Measurements from ENCODE around the gene TRIM66.
A peak's percentile ranks its signal among the peaks of the same experiment; 100 is the strongest.

The TRIM66 gene

DNA sequence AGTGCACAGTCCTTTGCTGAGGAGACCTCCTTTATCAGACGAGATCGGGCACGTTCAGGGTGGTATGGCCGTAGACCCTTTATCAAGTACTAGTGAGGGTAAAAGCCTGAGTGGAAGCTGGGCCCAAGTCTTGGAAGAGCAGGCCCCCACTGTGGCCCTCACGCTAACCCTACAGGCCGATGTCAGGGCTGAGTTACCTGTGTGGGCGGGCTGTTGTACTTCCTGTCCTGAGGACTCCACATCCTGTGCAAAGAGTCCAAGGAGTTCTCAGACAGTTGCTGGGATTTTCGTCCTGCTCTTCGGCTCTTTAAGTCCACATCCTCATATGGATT is 35.0 kb upstream of the TRIM66 start:
- TF ChIP-seq Cebpa-rat (IDR thresholded peaks at IDR 0.05) = no peak
- peak overlapping the region in 1 of 11 experiments; percentile 32; a peak in 1 of 22 replicates for H3K27ac ChIP-seq
- H3K4me1 ChIP-seq = peaks cover 31 to 61% (median 45%) of the 10 kb centered on the region in 10 experiments
- no peaks in the 10 kb centered on the region for H3K36me3 ChIP-seq
- H3K4me2 ChIP-seq = peak overlapping the region in 10 of 11 experiments; percentile 17 to 84 (median 54); a peak in 19 of 22 replicates
- peaks cover 0 to 6% (median 0%) of the 10 kb centered on the region in 11 experiments; a peak in 1 of 22 replicates for H3K27me3 ChIP-seq
- no peak overlapping the region for H3K4me3 ChIP-seq
- peak overlapping the region in 1 of 11 experiments; percentile 25; a peak in 1 of 22 replicates for H3K9ac ChIP-seq
- no peaks in the 10 kb centered on the region for H3K9me3 ChIP-seq (replicated peaks in 1 of 11)
- H4K20me1 ChIP-seq = no peaks in the 10 kb centered on the region

GRCh38 chr11:8715501-8715900 is 33.0 kb upstream of the TRIM66 start:
- Histone ChIP-seq H3K4me1 (peaks cover 24 to 58% (median 41%) of the 10 kb centered on the region in 10 experiments), H3K27me3 (0 out of 22 replicates have a peak, but pooled peaks cover 0 to 6% (median 0%) of the 10 kb centered on the region in 11 experiments), H3K4me3 (no peak overlapping the region; a peak in 1 of 20 replicates), H4K20me1 (no peaks in the 10 kb centered on the region), H3K4me2 (peak overlapping the region; percentile 39 to 82 (median 70)), H3K9me3 (replicated peaks in 1 of 11) (no peaks in the 10 kb centered on the region), H3K36me3 (no peaks in the 10 kb centered on the region), H3K27ac (no peak overlapping the region), H3K9ac (no peak overlapping the region)
- no peak for TF ChIP-seq Cebpa-rat (IDR thresholded peaks at IDR 0.05)

GRCh38 chr11:8714622-8715225 is 32.3 kb upstream of the TRIM66 start:
- Histone ChIP-seq H3K36me3 (no peaks in the 10 kb centered on the region), H3K4me2 (peak overlapping the region; percentile 39 to 82 (median 70))

GRCh38 chr11:8713760-8714454 is 31.4 kb upstream of the TRIM66 start:
- H3K9ac ChIP-seq = no peak overlapping the region
- H3K27ac ChIP-seq = no peak overlapping the region
- peaks cover 30 to 48% (median 39%) of the 10 kb centered on the region in 10 experiments for H3K4me1 ChIP-seq
- no peak for TF ChIP-seq Cebpa-rat (IDR thresholded peaks at IDR 0.05)
- H3K36me3 ChIP-seq = no peaks in the 10 kb centered on the region
- no peaks in the 10 kb centered on the region for H3K9me3 ChIP-seq (replicated peaks in 1 of 11)
- H3K27me3 ChIP-seq = no peaks in the 10 kb centered on the region; a peak in 1 of 22 replicates
- H3K4me3 ChIP-seq = no peak overlapping the region
- H4K20me1 ChIP-seq = no peaks in the 10 kb centered on the region
- peak overlapping the region in 8 of 11 experiments; percentile 67 to 82 (median 74); a peak in 14 of 22 replicates for H3K4me2 ChIP-seq

More at GRCh38 chr11:8714622-8715225, 32.3 kb upstream of the TRIM66 start:
- no peak overlapping the region for H3K9ac ChIP-seq
- H3K4me1 ChIP-seq = peaks cover 24 to 56% (median 41%) of the 10 kb centered on the region in 10 experiments
- no peak overlapping the region for H3K27ac ChIP-seq
- H4K20me1 ChIP-seq = no peaks in the 10 kb centered on the region
- H3K9me3 ChIP-seq (replicated peaks in 1 of 11) = no peaks in the 10 kb centered on the region
- no peaks in the 10 kb centered on the region; a peak in 1 of 22 replicates for H3K27me3 ChIP-seq
- TF ChIP-seq Cebpa-rat (IDR thresholded peaks at IDR 0.05) = no peak
- no peak overlapping the region for H3K4me3 ChIP-seq

DNA sequence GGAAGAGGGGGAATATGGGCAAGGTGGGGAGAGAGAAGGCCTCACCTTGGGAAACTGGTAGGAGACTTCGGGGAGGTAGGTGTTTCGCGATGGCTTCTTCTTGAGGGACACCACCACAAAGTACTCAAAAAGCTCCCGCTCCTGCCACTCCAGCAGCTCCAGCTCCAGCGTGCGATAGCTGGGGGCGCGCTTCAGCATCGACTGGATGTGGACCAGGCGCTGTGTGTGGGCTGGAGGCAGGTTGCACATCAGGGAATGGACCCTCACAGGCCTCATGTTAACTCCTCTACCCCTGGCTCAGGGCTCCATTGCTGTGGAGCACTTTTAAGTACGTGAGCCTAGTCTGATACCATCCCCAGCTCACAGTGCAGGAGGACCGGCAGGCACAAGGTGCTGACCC is 30.0 kb upstream of the TRIM66 start:
- no peaks in the 10 kb centered on the region for H3K9me3 ChIP-seq (replicated peaks in 1 of 11)
- no peaks in the 10 kb centered on the region; a peak in 1 of 22 replicates for H3K27me3 ChIP-seq
- H3K4me2 ChIP-seq = no peak overlapping the region
- no peak for TF ChIP-seq Cebpa-rat (IDR thresholded peaks at IDR 0.05)
- no peak overlapping the region for H3K27ac ChIP-seq
- H3K4me1 ChIP-seq = peaks cover 30 to 42% (median 34%) of the 10 kb centered on the region in 10 experiments
- no peak overlapping the region for H3K9ac ChIP-seq
- no peaks in the 10 kb centered on the region for H4K20me1 ChIP-seq
- H3K4me3 ChIP-seq = no peak overlapping the region
- H3K36me3 ChIP-seq = no peaks in the 10 kb centered on the region

- H3K9me3 ChIP-seq (replicated peaks in 1 of 11) = no peaks in the 10 kb centered on the region
- no peak overlapping the region for H3K27ac ChIP-seq
- H3K4me1 ChIP-seq = peaks cover 25 to 41% (median 31%) of the 10 kb centered on the region in 10 experiments
- H3K36me3 ChIP-seq = no peaks in the 10 kb centered on the region
- no peak overlapping the region for H3K9ac ChIP-seq
- no peaks in the 10 kb centered on the region for H4K20me1 ChIP-seq
- H3K4me3 ChIP-seq = no peak overlapping the region
- H3K27me3 ChIP-seq = no peaks in the 10 kb centered on the region; a peak in 1 of 22 replicates
- H3K4me2 ChIP-seq = no peak overlapping the region
- 0 out of 22 replicates have a peak, but pooled peaks of 1 of the 11 experiments have one; percentile 24 for TF ChIP-seq Cebpa-rat (IDR thresholded peaks at IDR 0.05)
Measured at GRCh38 chr11:8711895-8712442, 29.5 kb upstream of the TRIM66 start.

DNA sequence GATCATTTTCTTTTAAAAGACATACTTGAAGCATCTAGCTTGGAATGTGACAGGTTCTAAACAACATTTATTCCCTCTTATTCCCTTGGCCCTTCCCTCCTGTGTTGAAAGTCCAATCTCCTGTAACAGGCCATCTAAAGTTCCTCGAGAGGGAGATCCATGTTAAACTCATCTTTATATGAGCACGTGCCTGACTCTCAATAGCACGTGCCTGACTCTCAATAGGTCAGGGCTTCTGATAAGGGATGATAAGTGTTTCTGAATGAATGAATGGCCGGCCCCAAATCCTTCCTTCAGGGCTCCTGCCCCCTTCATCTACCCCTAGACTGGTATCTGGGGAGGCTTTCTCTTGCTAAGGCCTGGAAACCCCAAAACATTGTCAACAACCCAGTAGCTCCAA is 27.3 kb upstream of the TRIM66 start:
- Histone ChIP-seq H3K36me3 (no peaks in the 10 kb centered on the region), H3K27ac (no peak overlapping the region), H3K4me3 (no peak overlapping the region), H4K20me1 (no peaks in the 10 kb centered on the region), H3K4me1 (peaks cover 14 to 27% (median 20%) of the 10 kb centered on the region in 10 experiments), H3K9ac (no peak overlapping the region), H3K27me3 (no peaks in the 10 kb centered on the region; a peak in 1 of 22 replicates), H3K9me3 (replicated peaks in 1 of 11) (no peaks in the 10 kb centered on the region), H3K4me2 (no peak overlapping the region; a peak in 2 of 22 replicates)
- no peak for TF ChIP-seq Cebpa-rat (IDR thresholded peaks at IDR 0.05)

DNA sequence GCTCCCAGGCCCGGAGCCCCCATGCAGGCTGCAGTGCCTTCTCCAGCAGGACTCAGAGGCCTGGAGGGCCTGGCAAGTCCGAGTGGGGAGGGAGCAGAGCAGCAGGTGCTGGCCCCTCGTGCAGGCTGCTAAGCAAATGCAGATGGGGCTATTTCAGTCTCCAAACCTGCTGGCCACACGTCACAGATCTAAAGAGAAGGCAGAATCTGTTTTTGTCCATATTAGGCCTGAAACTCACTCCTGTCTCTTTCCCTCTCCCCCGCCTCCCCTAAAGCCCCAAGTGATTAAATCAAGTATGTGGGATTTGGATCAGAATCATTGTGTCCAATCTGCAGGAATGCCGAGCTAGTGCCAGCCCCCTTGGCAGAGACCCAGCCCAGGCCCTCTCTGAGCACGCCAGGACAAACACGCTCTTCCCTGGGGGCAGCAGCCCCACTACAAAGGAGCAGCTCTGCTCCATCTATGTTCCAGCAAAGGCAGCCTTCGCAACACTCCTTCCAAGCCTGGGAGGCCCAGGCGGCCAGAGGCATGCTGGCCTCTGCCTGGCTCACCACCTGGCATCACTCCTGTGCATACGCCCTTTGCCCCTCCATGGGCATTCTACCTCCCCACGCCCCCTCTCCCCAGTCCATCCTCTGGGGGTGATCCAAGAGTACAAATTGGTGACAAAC is 26.7 kb upstream of the TRIM66 start:
- no peak overlapping the region for H3K9ac ChIP-seq
- no peaks in the 10 kb centered on the region; a peak in 1 of 22 replicates for H3K27me3 ChIP-seq
- no peak overlapping the region for H3K27ac ChIP-seq
- peak overlapping the region in 4 of 11 experiments; percentile 2 to 38 (median 30); a peak in 7 of 22 replicates for H3K4me2 ChIP-seq
- H3K36me3 ChIP-seq = no peaks in the 10 kb centered on the region
- no peaks in the 10 kb centered on the region for H4K20me1 ChIP-seq
- H3K4me1 ChIP-seq = peaks cover 12 to 21% (median 18%) of the 10 kb centered on the region in 10 experiments; a peak in 19 of 20 replicates
- TF ChIP-seq Cebpa-rat (IDR thresholded peaks at IDR 0.05) = no peak
- H3K9me3 ChIP-seq (replicated peaks in 1 of 11) = no peaks in the 10 kb centered on the region
- H3K4me3 ChIP-seq = no peak overlapping the region

Measured in BLaER1 treated with 17β-estradiol and CSF1 and Interleukin-3, amounts not matched to agents 10 nM and 100 nM (cell line).